ENCODE results near the gene SLC6A1.

The SLC6A1 gene

GRCh38 chr3:10977892-10978510, 14.5 kb upstream of the SLC6A1 start:
- H3K27me3 ChIP-seq (ENCODE audit: insufficient read depth, poor library complexity, severe bottlenecking), result peaks cover 4% of the 10 kb centered on the region
- no peak for DNase-seq (ENCODE audit: low read depth in 1 of 2, low spot score in 1 of 2)
- TF ChIP-seq GABPA (IDR thresholded peaks at IDR 0.05; ENCODE audit: low read depth), result no peak
- no peak for TF ChIP-seq POLR2AphosphoS5 (IDR thresholded peaks at IDR 0.05; ENCODE audit: low read depth)
- TF ChIP-seq SPI1 (IDR thresholded peaks at IDR 0.05; ENCODE audit: borderline replicate concordance, low read depth), result no peak
- no peak for TF ChIP-seq REST (IDR thresholded peaks at IDR 0.05; ENCODE audit: insufficient replicate concordance, low read depth)

GRCh38 chr3:10978956-10979355, 13.6 kb upstream of the SLC6A1 start:
- no peak overlapping the region for H3K4me3 ChIP-seq (replicated peaks; ENCODE audit: insufficient read depth, low read length)
- DNase-seq (ENCODE audit: low read depth in 1 of 2, low spot score in 1 of 2), result no peak
- H3K27ac ChIP-seq (replicated peaks), result no peak overlapping the region
- H3K27me3 ChIP-seq (ENCODE audit: insufficient read depth, poor library complexity, severe bottlenecking), result peaks cover 2% of the 10 kb centered on the region
- TF ChIP-seq SPI1 (IDR thresholded peaks at IDR 0.05; ENCODE audit: borderline replicate concordance, low read depth), result no peak
- no peak for TF ChIP-seq REST (IDR thresholded peaks at IDR 0.05; ENCODE audit: insufficient replicate concordance, low read depth)
- TF ChIP-seq CTCF (IDR thresholded peaks at IDR 0.05; ENCODE audit: insufficient read depth, low read length), result no peak
- no peak for TF ChIP-seq POLR2AphosphoS5 (IDR thresholded peaks at IDR 0.05; ENCODE audit: low read depth)
- TF ChIP-seq GABPA (IDR thresholded peaks at IDR 0.05; ENCODE audit: low read depth), result no peak

More at GRCh38 chr3:10977892-10978510, 14.5 kb upstream of the SLC6A1 start:
- no peak overlapping the region for H3K27ac ChIP-seq (replicated peaks)
- H3K4me3 ChIP-seq (replicated peaks; ENCODE audit: insufficient read depth, low read length), result no peak overlapping the region

GRCh38 chr3:10980312-10980711, 12.2 kb upstream of the SLC6A1 start:
- no peak for TF ChIP-seq CTCF (IDR thresholded peaks at IDR 0.05; ENCODE audit: insufficient read depth, low read length)
- no peak for TF ChIP-seq REST (IDR thresholded peaks at IDR 0.05; ENCODE audit: insufficient replicate concordance, low read depth)
- TF ChIP-seq POLR2AphosphoS5 (IDR thresholded peaks at IDR 0.05; ENCODE audit: low read depth), result no peak
- TF ChIP-seq SPI1 (IDR thresholded peaks at IDR 0.05; ENCODE audit: borderline replicate concordance, low read depth), result no peak
- no peak for TF ChIP-seq GABPA (IDR thresholded peaks at IDR 0.05; ENCODE audit: low read depth)
- peaks cover 2% of the 10 kb centered on the region for H3K27me3 ChIP-seq (ENCODE audit: insufficient read depth, poor library complexity, severe bottlenecking)
- no peak overlapping the region for H3K4me3 ChIP-seq (replicated peaks; ENCODE audit: insufficient read depth, low read length)
- no peak for DNase-seq (ENCODE audit: low read depth in 1 of 2, low spot score in 1 of 2)
- H3K27ac ChIP-seq (replicated peaks), result no peak overlapping the region

Measured in HL-60 (cell line).